ENCODE results near the gene GBP2. TPM values are rescaled to one million over a fixed set of nuclear protein-coding genes. Genes with fewer than 3 reads are reported as not detected.
"Not testable (repeated sequence)": the region's sequence is repeated elsewhere in the genome, so short reads cannot be mapped to it uniquely, and the experiment has no call there.

Gene GBP2
- total and polyA plus RNA-seq, 3 experiments from 2014 or later, result 148 to 165 (median 155) TPM

DNA sequence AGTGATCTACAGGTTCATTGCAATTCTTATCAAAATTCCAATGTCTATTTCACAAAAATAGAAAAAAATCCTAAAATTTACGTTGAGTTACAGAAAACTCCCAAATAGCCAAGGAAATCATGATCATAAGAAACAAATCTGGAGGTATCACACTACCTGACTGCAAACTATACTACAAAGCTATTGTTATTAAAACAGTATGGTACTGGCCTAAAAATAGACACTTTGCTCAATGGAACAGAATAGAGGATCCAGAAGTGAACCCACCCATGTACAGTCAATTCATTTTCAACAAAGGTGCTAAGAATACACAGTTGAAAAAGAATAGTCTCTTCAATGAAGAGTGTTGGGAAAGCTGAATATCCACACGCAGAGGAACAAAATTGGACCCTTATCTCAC is 30.2 kb downstream of the GBP2 start:
- Histone ChIP-seq H3K27me3 (ENCODE audit: insufficient read depth, low read length, poor library complexity, severe bottlenecking) (no peaks in the 10 kb centered on the region), H3K4me1 (ENCODE audit: insufficient read depth, low read length) (no peaks in the 10 kb centered on the region), H3K9me3 (ENCODE audit: low read length) (no peaks in the 10 kb centered on the region), H3K36me3 (ENCODE audit: insufficient read depth, low read length) (no peaks in the 10 kb centered on the region), H3K4me3 (ENCODE audit: low read length) (no peak overlapping the region), H3K27ac (ENCODE audit: low read depth, low read length) (no peak overlapping the region)
- ChIA-PET CTCF (no interaction called here), POLR2A (no interaction called here)
- H3K4me3 Mint-ChIP-seq, result no peak overlapping the region
- H3K27me3 Mint-ChIP-seq, result peaks cover 0 to 2% of the 10 kb centered on the region in 2 donors
- no peak overlapping the region for H3K27ac Mint-ChIP-seq
- no peaks in the 10 kb centered on the region for H3K4me1 Mint-ChIP-seq
- H3K36me3 Mint-ChIP-seq, result peaks cover 0 to 32% (median 2%) of the 10 kb centered on the region in 3 donors
- DNase-seq, result no peak
- peaks cover 0 to 2% (median 2%) of the 10 kb centered on the region in 5 donors for H3K9me3 Mint-ChIP-seq

DNA sequence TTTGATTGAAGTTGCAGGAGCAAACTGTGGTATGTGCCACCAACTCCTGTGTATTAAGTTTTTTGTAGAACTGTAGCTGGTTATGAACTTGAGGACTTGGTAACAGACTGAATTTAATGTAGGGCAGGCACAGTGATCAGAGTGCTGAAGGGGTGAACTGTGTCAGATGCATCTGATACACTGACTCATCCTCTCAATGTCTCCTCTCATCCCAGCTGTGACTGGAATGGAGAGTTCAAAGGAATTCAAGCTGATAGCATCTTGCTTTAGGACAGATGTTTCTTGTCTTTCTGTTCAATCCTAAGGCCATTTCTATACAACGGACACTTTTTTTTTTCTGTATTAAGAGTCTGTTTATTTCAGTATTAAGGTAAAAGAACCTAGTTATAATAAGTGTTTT is 36.0 kb downstream of the GBP2 start:
- Mint-ChIP-seq H3K4me1 (no peaks in the 10 kb centered on the region), H3K36me3 (peaks cover 0 to 14% (median 0%) of the 10 kb centered on the region in 3 donors), H3K4me3 (no peak overlapping the region), H3K9me3 (no peaks in the 10 kb centered on the region), H3K27me3 (no peaks in the 10 kb centered on the region), H3K27ac (no peak overlapping the region)
- ChIA-PET POLR2A (no interaction called here), CTCF (no interaction called here)
- Histone ChIP-seq H3K9me3 (ENCODE audit: low read length) (no peaks in the 10 kb centered on the region), H3K4me1 (ENCODE audit: insufficient read depth, low read length) (no peaks in the 10 kb centered on the region), H3K27ac (ENCODE audit: low read depth, low read length) (no peak overlapping the region), H3K36me3 (ENCODE audit: insufficient read depth, low read length) (no peaks in the 10 kb centered on the region), H3K4me3 (ENCODE audit: low read length) (no peak overlapping the region), H3K27me3 (ENCODE audit: insufficient read depth, low read length, poor library complexity, severe bottlenecking) (no peaks in the 10 kb centered on the region)
- DNase-seq, result no peak

DNA sequence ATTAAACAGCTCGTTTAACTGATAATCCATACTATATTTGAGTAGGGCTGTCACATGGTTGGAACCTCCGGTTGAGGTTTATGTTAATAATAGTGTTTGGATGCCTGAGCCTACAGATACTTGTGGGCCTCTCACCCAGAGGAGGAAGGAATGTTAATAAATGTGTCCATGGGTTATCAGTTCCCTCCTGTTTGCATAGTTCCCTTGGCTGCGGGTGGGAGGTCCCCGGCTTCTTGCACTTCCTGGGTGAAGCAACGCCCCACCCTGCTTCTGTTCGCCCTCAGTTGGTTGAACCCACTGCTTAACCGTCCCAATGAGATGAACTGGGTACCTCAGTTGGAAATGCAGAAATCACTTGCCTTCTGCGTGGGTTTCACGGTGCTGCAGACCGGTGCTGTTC is 37.3 kb downstream of the GBP2 start:
- DNase-seq, result no peak
- Histone ChIP-seq H3K27ac (ENCODE audit: low read depth, low read length) (no peak overlapping the region), H3K4me3 (ENCODE audit: low read length) (no peak overlapping the region), H3K36me3 (ENCODE audit: insufficient read depth, low read length) (no peaks in the 10 kb centered on the region), H3K4me1 (ENCODE audit: insufficient read depth, low read length) (no peaks in the 10 kb centered on the region), H3K9me3 (ENCODE audit: low read length) (no peaks in the 10 kb centered on the region), H3K27me3 (ENCODE audit: insufficient read depth, low read length, poor library complexity, severe bottlenecking) (no peaks in the 10 kb centered on the region)
- POLR2A ChIA-PET, result no interaction called here
- Mint-ChIP-seq H3K27me3 (no peaks in the 10 kb centered on the region), H3K36me3 (peaks cover 0 to 1% (median 0%) of the 10 kb centered on the region in 3 donors), H3K4me1 (peaks cover 6 to 8% (median 6%) of the 10 kb centered on the region in 3 donors), H3K27ac (no peak overlapping the region), H3K9me3 (no peaks in the 10 kb centered on the region), H3K4me3 (no peak overlapping the region)
- CTCF ChIA-PET, result interaction anchor here (1.6 kb wide), 1 partner anchor 270 kb away, joined by 6 read pairs; no protein-coding TSS in a partner anchor

DNA sequence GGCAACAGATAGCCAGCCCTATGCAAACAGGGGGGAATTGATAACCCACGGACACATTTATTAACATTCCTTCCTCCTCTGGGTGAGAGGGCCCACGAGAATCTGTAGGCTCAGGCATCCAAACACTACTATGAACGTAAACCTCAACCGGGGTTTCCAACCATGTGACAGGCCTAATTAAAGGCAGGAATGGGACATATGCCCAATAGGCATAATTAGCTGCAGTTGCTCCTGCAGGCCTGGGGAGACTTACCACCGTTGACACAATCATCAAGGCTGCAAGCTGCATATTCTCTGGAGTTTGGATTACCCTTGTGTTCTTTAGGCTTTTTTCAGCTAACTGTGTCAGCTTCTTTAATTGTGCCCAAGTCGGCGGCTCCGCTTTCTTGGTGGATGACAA is 38.7 kb downstream of the GBP2 start:
- Histone ChIP-seq H3K4me1 (ENCODE audit: insufficient read depth, low read length) (no peaks in the 10 kb centered on the region), H3K4me3 (ENCODE audit: low read length) (no peak overlapping the region), H3K27ac (ENCODE audit: low read depth, low read length) (no peak overlapping the region), H3K27me3 (ENCODE audit: insufficient read depth, low read length, poor library complexity, severe bottlenecking) (no peaks in the 10 kb centered on the region), H3K9me3 (ENCODE audit: low read length) (no peaks in the 10 kb centered on the region), H3K36me3 (ENCODE audit: insufficient read depth, low read length) (no peaks in the 10 kb centered on the region)
- no peak overlapping the region for H3K27ac Mint-ChIP-seq
- peaks cover 0 to under 1% (median 0%) of the 10 kb centered on the region in 3 donors for H3K36me3 Mint-ChIP-seq
- H3K4me3 Mint-ChIP-seq, result no peak overlapping the region
- ChIA-PET CTCF (interaction anchor here (1.6 kb wide), 1 partner anchor 272 kb away, joined by 6 read pairs; no protein-coding TSS in a partner anchor), POLR2A (no interaction called here)
- DNase-seq, result no peak
- H3K4me1 Mint-ChIP-seq, result peaks cover 6 to 8% (median 6%) of the 10 kb centered on the region in 3 donors
- H3K27me3 Mint-ChIP-seq, result no peaks in the 10 kb centered on the region
- no peaks in the 10 kb centered on the region for H3K9me3 Mint-ChIP-seq

DNA sequence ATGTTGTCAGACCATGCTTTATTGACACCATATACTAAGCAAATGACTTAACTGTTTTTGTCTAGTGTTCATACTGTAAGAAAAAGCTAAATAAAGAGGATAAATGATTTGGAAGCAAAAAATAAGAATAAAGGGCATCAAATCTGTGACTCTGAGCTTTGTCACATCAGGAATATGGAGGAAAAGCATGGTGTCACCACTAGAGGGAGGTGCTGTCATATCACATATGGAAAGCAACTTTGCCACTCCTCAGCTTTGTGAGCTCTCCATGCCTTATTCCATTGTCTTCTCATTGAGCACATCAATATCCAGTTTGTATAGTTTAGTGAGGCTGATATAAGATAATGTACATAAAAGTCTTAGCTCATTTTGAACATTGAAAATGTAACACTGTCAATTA is 40.1 kb downstream of the GBP2 start:
- Mint-ChIP-seq H3K27ac (no peak overlapping the region), H3K4me3 (no peak overlapping the region), H3K36me3 (peaks cover 0 to 9% (median 0%) of the 10 kb centered on the region in 3 donors), H3K9me3 (no peaks in the 10 kb centered on the region), H3K4me1 (peaks cover 6 to 8% (median 6%) of the 10 kb centered on the region in 3 donors), H3K27me3 (no peaks in the 10 kb centered on the region)
- CTCF ChIA-PET, result interaction anchor here (0.7 to 2.1 kb wide), 12 partner anchors 14 to 367 kb away, joined by 3 to 18 read pairs (median 4); partner anchors contain the start of gene GBP1
- H3K9me3 ChIP-seq (ENCODE audit: low read length), result no peaks in the 10 kb centered on the region
- no peaks in the 10 kb centered on the region for H3K27me3 ChIP-seq (ENCODE audit: insufficient read depth, low read length, poor library complexity, severe bottlenecking)
- peak; percentile 8 to 56 (median 42) for DNase-seq
- POLR2A ChIA-PET, result no interaction called here
- H3K36me3 ChIP-seq (ENCODE audit: insufficient read depth, low read length), result no peaks in the 10 kb centered on the region
- no peaks in the 10 kb centered on the region for H3K4me1 ChIP-seq (ENCODE audit: insufficient read depth, low read length)
- H3K4me3 ChIP-seq (ENCODE audit: low read length), result no peak overlapping the region
- H3K27ac ChIP-seq (ENCODE audit: low read depth, low read length), result no peak overlapping the region

DNA sequence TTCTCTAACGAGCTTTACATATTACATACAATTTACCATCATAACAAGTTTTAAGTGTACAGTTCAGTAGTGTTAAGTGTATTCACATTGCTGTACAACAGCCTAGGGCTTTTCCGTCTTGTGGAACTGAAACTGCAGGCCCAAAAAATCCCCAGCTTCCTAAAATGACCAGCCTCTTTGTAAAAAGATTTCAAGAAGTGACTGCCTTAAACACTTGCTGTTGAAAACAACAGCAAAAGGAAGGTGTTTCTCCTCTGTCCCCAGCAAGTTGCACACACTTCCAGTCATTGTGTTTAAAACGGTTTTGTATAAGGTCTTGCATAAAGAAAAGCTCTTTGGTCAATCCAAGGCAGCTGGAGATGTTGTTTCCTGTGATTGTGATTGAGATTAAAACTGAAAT is 44.9 kb downstream of the GBP2 start:
- Histone ChIP-seq H3K9me3 (ENCODE audit: low read length) (no peaks in the 10 kb centered on the region), H3K4me3 (ENCODE audit: low read length) (no peak overlapping the region), H3K27ac (ENCODE audit: low read depth, low read length) (no peak overlapping the region), H3K27me3 (ENCODE audit: insufficient read depth, low read length, poor library complexity, severe bottlenecking) (no peaks in the 10 kb centered on the region), H3K4me1 (ENCODE audit: insufficient read depth, low read length) (no peaks in the 10 kb centered on the region), H3K36me3 (ENCODE audit: insufficient read depth, low read length) (no peaks in the 10 kb centered on the region)
- DNase-seq, result no peak
- peaks cover 6 to 8% (median 6%) of the 10 kb centered on the region in 3 donors for H3K4me1 Mint-ChIP-seq
- no peak overlapping the region for H3K27ac Mint-ChIP-seq
- CTCF ChIA-PET, result interaction anchor here (1.3 kb wide), 1 partner anchor 278 kb away, joined by 4 read pairs; no protein-coding TSS in a partner anchor
- H3K4me3 Mint-ChIP-seq, result no peak overlapping the region
- peaks cover 3 to 37% (median 4%) of the 10 kb centered on the region in 3 donors for H3K36me3 Mint-ChIP-seq
- H3K9me3 Mint-ChIP-seq, result peaks cover 0 to 19% (median 14%) of the 10 kb centered on the region in 5 donors
- POLR2A ChIA-PET, result interaction anchor here (0.6 kb wide), 1 partner anchor 59 kb away, joined by 4 read pairs; no protein-coding TSS in a partner anchor
- no peaks in the 10 kb centered on the region for H3K27me3 Mint-ChIP-seq

DNA sequence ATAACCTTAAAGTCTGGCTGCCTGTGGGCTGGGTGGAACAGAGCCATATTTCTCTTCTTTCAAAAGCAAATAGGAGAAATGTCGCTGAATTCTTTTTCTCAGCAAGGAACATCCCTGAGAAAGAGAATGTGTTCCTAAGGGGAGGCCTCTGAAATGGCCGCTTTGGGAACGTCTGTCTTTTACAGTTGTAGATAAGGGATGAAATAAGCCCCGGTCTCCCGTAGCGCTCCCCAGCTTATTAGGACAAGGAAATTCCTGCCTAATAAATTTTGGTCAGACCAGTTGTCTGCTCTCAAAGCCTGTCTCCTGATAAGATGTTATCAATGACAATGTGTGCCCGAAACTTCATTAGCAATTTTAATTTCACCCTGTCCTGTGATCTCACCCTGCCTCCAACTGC is 45.8 kb downstream of the GBP2 start:
- CTCF ChIA-PET, result interaction anchor here (1.3 kb wide), 1 partner anchor 279 kb away, joined by 4 read pairs; no protein-coding TSS in a partner anchor
- POLR2A ChIA-PET; H3K27ac Mint-ChIP-seq; H3K4me3 ChIP-seq (ENCODE audit: low read length); H3K27me3 Mint-ChIP-seq; H3K27me3 ChIP-seq (ENCODE audit: insufficient read depth, low read length, poor library complexity, severe bottlenecking); H3K27ac ChIP-seq (ENCODE audit: low read depth, low read length); H3K4me1 ChIP-seq (ENCODE audit: insufficient read depth, low read length); DNase-seq; H3K4me1 Mint-ChIP-seq; H3K36me3 ChIP-seq (ENCODE audit: insufficient read depth, low read length); H3K4me3 Mint-ChIP-seq; H3K9me3 ChIP-seq (ENCODE audit: low read length): not testable (repeated sequence)
- Mint-ChIP-seq H3K36me3 (peaks cover 3 to 45% (median 4%) of the 10 kb centered on the region in 3 donors), H3K9me3 (peaks cover 0 to 19% (median 14%) of the 10 kb centered on the region in 5 donors)

DNA sequence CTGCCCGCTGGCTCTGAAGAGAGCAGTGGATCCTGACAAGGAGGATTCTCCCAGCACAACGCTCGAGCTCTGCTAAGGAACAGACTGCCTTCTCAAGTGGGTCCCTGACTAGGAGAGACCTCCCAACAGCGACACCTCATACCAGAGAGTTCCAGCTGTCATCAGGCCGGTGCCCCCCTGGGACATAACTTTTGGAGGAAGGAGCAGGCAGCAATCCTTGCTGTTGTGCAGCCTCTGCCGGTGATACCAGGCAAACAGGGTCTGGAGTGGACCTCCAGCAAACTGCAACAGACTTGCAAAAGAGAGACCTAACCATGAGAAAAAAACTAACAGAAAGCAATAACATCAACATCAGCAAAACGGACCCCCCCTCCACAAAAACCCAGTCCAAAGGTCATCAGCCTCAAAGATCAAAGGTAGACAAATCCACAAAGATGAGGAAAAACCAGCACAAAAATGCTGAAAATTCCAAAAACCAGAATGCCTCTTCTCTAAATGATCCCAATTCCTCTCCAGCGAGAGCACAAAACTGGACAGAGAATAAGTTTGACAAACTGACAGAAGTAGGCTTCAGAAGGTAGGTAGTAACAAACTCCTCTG is 53.3 kb downstream of the GBP2 start:
- H3K9me3 ChIP-seq (ENCODE audit: low read length); H3K27ac Mint-ChIP-seq; POLR2A ChIA-PET; H3K27me3 Mint-ChIP-seq; H3K4me3 ChIP-seq (ENCODE audit: low read length); H3K27me3 ChIP-seq (ENCODE audit: insufficient read depth, low read length, poor library complexity, severe bottlenecking); H3K36me3 ChIP-seq (ENCODE audit: insufficient read depth, low read length); H3K4me3 Mint-ChIP-seq; DNase-seq; H3K27ac ChIP-seq (ENCODE audit: low read depth, low read length): not testable (repeated sequence)
- H3K4me1 ChIP-seq (ENCODE audit: insufficient read depth, low read length), result peaks cover 11% of the 10 kb centered on the region
- H3K9me3 Mint-ChIP-seq, result peaks cover 8 to 17% (median 14%) of the 10 kb centered on the region in 5 donors
- H3K36me3 Mint-ChIP-seq, result peaks cover 3 to 44% (median 9%) of the 10 kb centered on the region in 3 donors
- CTCF ChIA-PET, result interaction anchor here (0.8 to 1.5 kb wide), 2 partner anchors 9 to 75 kb away, joined by 3 read pairs; no protein-coding TSS in a partner anchor
- H3K4me1 Mint-ChIP-seq, result peaks cover 20 to 33% (median 23%) of the 10 kb centered on the region in 3 donors

All from CD8-positive, alpha-beta memory T cell (primary cell).